ENCODE results near the gene CHMP4A.

- no peak for TF ChIP-seq CTCF (IDR thresholded peaks at IDR 0.05)
- TF ChIP-seq POLR2AphosphoS5 (IDR thresholded peaks at IDR 0.05): peak; percentile 68
Measured at GRCh38 chr14:24179961-24180796, 33.1 kb downstream of the CHMP4A start.

Measured in prostate gland (tissue), 2 donors.